Activated B cell treated with CpG ODN at 0.5 μM for 24 hours (primary cell): ENCODE data around the gene REPIN1. TPM values are rescaled to one million over a fixed set of nuclear protein-coding genes. Genes with fewer than 3 reads are reported as not detected.

Source experiments
- ATAC-seq: fragments of 200-7000 bp; cut with Tn5 transposase; one replicate; pipeline ENCODE4 v1.10.0; 2021; ENCODE audit warnings: low read depth, mild to moderate bottlenecking, moderate library complexity
- CTCF ChIA-PET: fragments of 350-600 bp; sonication (Branson Sonifier 250); formaldehyde crosslinking; loops from one replicate; lab custom pipeline; 2021; ENCODE audit warnings: antibody characterized with exemption; lab: Charles Lee
- POLR2A ChIA-PET: fragments of 350-600 bp; sonication (Branson Sonifier 250); formaldehyde crosslinking; loops from one replicate; lab custom pipeline; 2021; ENCODE audit warnings: antibody characterized with exemption; lab: Charles Lee
- DNase-seq: peaks from one replicate; pipeline ENCODE4 v3.0.0; 2022
- H3K27ac Mint-ChIP-seq: one replicate; pipeline ENCODE4 v1.8.0; 2020; ENCODE audit warnings: mixed read lengths
- H3K27me3 Mint-ChIP-seq: one replicate; pipeline ENCODE4 v1.8.0; 2021; ENCODE audit warnings: mixed read lengths
- H3K36me3 Mint-ChIP-seq: one replicate; pipeline ENCODE4 v1.8.0; 2021; ENCODE audit warnings: low read depth, mixed read lengths
- H3K4me1 Mint-ChIP-seq: one replicate; pipeline ENCODE4 v1.8.0; 2021; ENCODE audit warnings: mixed read lengths
- H3K4me3 Mint-ChIP-seq: one replicate; pipeline ENCODE4 v1.8.0; 2020; ENCODE audit warnings: mild to moderate bottlenecking, mixed read lengths
- H3K9me3 Mint-ChIP-seq: one replicate; pipeline ENCODE4 v1.8.0; 2020; ENCODE audit warnings: mixed read lengths
- intact Hi-C: fragments of 100-400 bp; cut with micrococcal nuclease; formaldehyde crosslinking; loops from one replicate; pipeline ENCODE4 v1.15.1; 2024
- total RNA-seq: library from RNA; stranded (reverse); gene quantifications from 2 replicates; pipeline ENCODE4 v1.2.3, GENCODE V29; 2022
- TF ChIP-seq, protein P1 (sequence below): fragments of 200-600 bp; IDR thresholded peaks from one replicate; pipeline ENCODE4 v1.8.0; 2022; ENCODE audit warnings: antibody characterized with exemption, mild to moderate bottlenecking

REPIN1 gene
- total RNA-seq, 1 donor from 2014 or later: 116 TPM

DNA sequence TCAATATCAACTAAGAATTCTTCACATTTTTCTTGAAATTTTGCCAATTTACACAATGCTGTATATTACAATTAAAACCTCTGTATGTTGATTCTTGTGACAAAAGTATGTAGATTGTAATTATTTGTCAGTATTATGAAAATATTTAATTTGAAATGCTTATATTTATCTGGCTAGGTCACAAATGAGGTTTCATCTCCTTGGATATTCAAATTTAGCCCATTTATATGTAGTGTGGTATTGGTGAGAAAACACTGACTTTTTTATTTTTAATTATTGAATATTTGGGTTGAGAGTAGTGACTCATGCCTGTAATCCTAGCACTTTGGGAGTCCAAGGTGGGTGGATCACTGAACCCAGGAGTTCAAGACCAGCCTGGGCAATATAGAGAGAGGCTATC lies 24.3 kb upstream of the REPIN1 start:
- H3K36me3 Mint-ChIP-seq: no peaks in the 10 kb centered on the region
- H3K27me3 Mint-ChIP-seq: peaks cover 34% of the 10 kb centered on the region
- TF ChIP-seq, protein P1, sequence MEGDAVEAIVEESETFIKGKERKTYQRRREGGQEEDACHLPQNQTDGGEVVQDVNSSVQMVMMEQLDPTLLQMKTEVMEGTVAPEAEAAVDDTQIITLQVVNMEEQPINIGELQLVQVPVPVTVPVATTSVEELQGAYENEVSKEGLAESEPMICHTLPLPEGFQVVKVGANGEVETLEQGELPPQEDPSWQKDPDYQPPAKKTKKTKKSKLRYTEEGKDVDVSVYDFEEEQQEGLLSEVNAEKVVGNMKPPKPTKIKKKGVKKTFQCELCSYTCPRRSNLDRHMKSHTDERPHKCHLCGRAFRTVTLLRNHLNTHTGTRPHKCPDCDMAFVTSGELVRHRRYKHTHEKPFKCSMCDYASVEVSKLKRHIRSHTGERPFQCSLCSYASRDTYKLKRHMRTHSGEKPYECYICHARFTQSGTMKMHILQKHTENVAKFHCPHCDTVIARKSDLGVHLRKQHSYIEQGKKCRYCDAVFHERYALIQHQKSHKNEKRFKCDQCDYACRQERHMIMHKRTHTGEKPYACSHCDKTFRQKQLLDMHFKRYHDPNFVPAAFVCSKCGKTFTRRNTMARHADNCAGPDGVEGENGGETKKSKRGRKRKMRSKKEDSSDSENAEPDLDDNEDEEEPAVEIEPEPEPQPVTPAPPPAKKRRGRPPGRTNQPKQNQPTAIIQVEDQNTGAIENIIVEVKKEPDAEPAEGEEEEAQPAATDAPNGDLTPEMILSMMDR: no peak
- ATAC-seq (no peak), DNase-seq (no peak)
- no peak overlapping the region for H3K4me3 Mint-ChIP-seq
- CTCF ChIA-PET: no interaction called here
- POLR2A ChIA-PET: no interaction called here
- H3K27ac Mint-ChIP-seq: no peak overlapping the region
- intact Hi-C loops: no loop called here
- H3K9me3 Mint-ChIP-seq: peaks cover 4% of the 10 kb centered on the region
- H3K4me1 Mint-ChIP-seq: peaks cover 19% of the 10 kb centered on the region

DNA sequence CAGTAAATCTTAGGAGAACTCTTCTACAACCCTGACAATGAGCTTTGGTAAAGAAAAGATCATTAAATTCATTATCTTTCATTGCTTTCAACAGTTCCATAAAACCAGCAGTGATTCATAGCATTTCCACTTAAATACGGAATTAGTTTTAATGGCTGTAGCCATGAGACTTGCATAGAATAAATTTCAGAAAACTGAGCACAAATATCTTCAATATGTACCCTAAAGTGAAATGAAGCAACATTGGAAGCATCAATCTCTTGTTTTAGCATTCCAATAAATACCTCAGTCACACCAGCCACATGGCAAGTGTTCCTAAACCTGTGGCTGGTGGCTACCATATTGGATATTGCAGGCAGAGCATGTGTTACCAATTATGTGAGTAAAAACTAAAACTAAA lies 23.6 kb upstream of the REPIN1 start:
- intact Hi-C loops: no loop called here
- TF ChIP-seq, protein P1: no peak
- H3K9me3 Mint-ChIP-seq: peaks cover 4% of the 10 kb centered on the region
- no peak overlapping the region for H3K27ac Mint-ChIP-seq
- no peak overlapping the region for H3K4me3 Mint-ChIP-seq
- peaks cover 27% of the 10 kb centered on the region for H3K27me3 Mint-ChIP-seq
- ATAC-seq (no peak), DNase-seq (no peak)
- ChIA-PET POLR2A (no interaction called here), CTCF (no interaction called here)
- H3K36me3 Mint-ChIP-seq: no peaks in the 10 kb centered on the region
- H3K4me1 Mint-ChIP-seq: peaks cover 12% of the 10 kb centered on the region

DNA sequence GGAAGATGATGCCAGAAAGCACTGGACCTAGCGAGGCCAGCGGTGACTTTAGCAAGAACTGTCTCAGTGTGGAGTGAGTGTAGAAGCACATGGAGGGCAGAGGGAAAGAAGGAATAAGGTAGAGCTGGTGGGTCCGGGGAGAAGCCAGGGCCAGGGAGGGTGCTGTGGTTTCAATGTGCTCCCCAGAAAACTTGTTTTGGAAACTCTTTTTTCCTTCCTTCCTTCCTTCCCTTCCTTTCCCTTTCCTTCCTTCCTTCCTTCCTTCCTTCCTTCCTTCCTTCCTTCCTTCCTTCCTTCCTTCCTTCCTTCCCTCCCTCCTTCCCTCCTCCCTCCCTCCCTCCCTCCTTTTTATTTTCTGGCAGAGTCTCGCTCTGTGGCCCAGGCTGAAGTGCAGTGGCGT lies 21.7 kb upstream of the REPIN1 start:
- TF ChIP-seq, protein P1: no peak
- CTCF ChIA-PET: no interaction called here
- no peak for ATAC-seq

DNA sequence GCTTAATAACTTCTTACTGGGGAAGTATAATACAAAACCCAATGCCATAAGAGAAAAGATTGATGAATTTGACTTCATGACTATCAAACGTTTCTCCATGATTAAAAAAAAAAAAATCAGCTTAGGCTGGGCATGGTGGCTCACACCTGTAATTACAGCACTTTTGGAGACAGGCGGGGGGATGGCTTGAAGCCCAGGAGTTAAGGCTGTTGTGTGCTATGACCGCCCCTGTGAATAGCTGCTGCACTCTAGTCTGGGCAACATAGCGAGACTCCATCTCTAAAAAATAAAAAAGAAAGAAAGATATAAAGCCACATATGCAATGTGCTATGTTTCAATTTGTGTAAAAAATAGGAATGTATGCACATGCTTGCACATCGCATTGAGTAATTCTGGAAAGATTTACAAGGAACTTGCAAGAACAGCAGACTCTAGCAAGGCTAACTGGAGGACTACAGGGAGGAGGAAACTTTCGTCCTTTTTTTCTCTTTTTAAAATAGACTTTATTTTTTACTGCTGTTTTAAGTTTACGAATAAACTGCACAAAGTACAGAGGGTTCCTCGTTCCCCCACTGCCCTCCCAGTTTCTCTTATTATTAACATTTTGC lies 16.9 kb upstream of the REPIN1 start:
- Mint-ChIP-seq H3K4me1 (peaks cover 5% of the 10 kb centered on the region), H3K4me3 (no peak overlapping the region), H3K27ac (no peak overlapping the region), H3K9me3 (no peaks in the 10 kb centered on the region), H3K36me3 (no peaks in the 10 kb centered on the region), H3K27me3 (peaks cover 2% of the 10 kb centered on the region)
- DNase-seq (no peak), ATAC-seq (no peak)
- CTCF ChIA-PET: no interaction called here
- POLR2A ChIA-PET: no interaction called here
- TF ChIP-seq, protein P1: no peak
- intact Hi-C loops: loop anchor here (10.0 kb wide), 1 partner anchor 403 kb away; no protein-coding TSS in a partner anchor

More for the DNA sequence above, 21.7 kb upstream of the REPIN1 start:
- peaks cover 2% of the 10 kb centered on the region for H3K4me1 Mint-ChIP-seq
- no peak overlapping the region for H3K27ac Mint-ChIP-seq
- no peak for DNase-seq
- peaks cover 4% of the 10 kb centered on the region for H3K9me3 Mint-ChIP-seq
- H3K4me3 Mint-ChIP-seq: no peak overlapping the region
- H3K27me3 Mint-ChIP-seq: peaks cover 21% of the 10 kb centered on the region
- intact Hi-C loops: no loop called here
- POLR2A ChIA-PET: no interaction called here
- no peaks in the 10 kb centered on the region for H3K36me3 Mint-ChIP-seq

DNA sequence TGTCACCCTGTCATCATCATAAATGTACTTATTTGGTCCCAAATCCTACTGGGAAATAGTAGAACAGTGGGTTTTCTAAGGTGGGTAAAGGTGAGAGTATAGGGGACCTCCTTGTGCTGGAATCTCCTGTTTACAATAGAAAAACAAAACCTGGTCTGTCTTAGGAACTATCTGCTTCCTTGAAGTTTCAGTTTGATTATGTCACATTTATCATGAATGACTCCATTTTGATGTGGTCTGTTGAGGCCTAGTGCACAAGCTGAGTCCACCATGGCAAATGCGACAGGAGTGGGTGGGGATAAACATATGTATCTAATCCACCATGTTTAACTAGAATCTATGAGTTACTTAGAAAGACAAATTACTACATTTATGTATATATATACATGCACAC lies 13.0 kb upstream of the REPIN1 start:
- TF ChIP-seq, protein P1: no peak
- intact Hi-C loops: loop anchor here (1.0 to 10.0 kb wide), 6 partner anchors 10 to 399 kb away; partner anchors contain the start of genes ACTR3C, LRRC61 and ZNF775
- H3K4me3 Mint-ChIP-seq: no peak overlapping the region
- H3K9me3 Mint-ChIP-seq: no peaks in the 10 kb centered on the region
- H3K36me3 Mint-ChIP-seq: no peaks in the 10 kb centered on the region
- no peak overlapping the region for H3K27ac Mint-ChIP-seq
- POLR2A ChIA-PET: interaction anchor here (0.7 to 1.5 kb wide), 6 partner anchors 10 to 66 kb away, joined by 3 to 5 read pairs (median 4); a partner anchor contains a TSS
- CTCF ChIA-PET: interaction anchor here (0.7 to 5.1 kb wide), 13 partner anchors 10 to 93 kb away, joined by 3 to 24 read pairs (median 5); a partner anchor contains a TSS
- H3K27me3 Mint-ChIP-seq: no peaks in the 10 kb centered on the region
- no peak for ATAC-seq
- H3K4me1 Mint-ChIP-seq: peaks cover 16% of the 10 kb centered on the region
- DNase-seq: no peak
